Measurements from ENCODE around the gene CARS2.

- peak; percentile 12 to 86 (median 72) for TF ChIP-seq CTCF (IDR thresholded peaks at IDR 0.05)
- no peak for TF ChIP-seq POLR2A (IDR thresholded peaks at IDR 0.05)
Observed at GRCh38 chr13:110593430-110594130, 112.3 kb downstream of the CARS2 start.

Measured in Peyer's patch (tissue), 4 donors.